HG03457 (cell line): Measurements from ENCODE around the gene PDE7B.
"Not testable (repeated sequence)": the region's sequence is repeated elsewhere in the genome, so short reads cannot be mapped to it uniquely, and the experiment has no call there.

ENCODE experiments used
- ATAC-seq: cut with Tn5 transposase; IDR thresholded peaks from one replicate; pipeline ENCODE4 v1.9.1; 2021; ENCODE audit warnings: moderate number of reproducible peaks; ENCODE audit not compliant: unreplicated experiment

Gene PDE7B

DNA sequence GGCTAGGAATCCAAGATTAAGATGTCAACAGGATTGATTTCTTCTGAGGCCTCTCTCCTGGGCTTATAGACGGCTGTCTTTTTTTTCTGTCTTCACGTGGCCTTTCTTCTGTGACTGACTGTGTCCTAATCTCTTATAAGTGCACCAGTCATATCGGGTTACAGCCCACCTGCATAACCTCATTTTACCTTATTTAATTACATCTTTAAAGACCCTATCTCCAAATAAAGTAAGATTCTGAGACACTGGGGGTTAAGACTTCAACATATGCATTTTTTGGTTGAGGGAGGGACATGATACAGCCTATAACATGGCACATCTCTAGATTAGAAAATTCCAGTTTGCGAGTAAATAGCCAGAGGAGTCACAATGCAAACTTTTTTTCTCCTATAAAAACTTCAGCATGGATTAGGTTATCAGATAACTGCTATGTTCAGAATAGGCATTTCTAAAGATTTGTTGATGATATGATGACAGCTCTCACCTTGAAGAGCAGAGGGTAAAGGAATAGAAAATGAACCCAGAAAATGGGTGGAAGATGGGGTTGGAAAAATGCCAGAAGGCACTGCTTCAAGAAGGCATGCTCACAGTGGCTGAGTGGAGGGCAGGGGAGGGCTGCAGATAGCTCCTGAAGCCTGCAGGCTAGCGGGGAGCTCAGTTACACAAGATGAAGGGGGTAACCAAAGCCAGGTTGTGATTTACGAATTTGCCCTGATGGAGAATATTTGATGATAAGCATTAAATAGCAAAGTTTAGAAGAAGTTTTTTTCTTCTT, 8.7 kb upstream of the PDE7B start:
- ATAC-seq: no peak

- no peak for ATAC-seq
Measured at GRCh38 chr6:135850882-135851281, 619 bp upstream of the PDE7B start.

DNA sequence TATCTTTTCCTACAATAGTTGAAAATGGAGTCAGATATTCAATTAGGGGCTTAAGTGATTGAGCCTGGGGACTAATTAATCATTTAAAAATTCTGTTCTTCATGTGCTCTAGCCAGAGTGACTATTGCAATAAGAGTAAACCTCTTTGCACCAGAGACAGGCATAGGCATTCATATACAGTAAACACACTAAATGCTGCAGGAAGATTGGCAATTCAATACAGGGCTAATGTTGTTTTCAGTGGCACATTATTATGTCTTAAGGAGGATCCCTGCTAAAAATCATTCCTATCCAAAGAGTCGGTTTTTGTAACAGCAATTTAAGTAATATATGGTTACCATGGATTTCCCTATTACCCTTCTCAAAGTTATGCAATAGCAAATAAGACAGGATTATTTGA, 1.2 kb downstream of the PDE7B start:
- no peak for ATAC-seq

GRCh38 chr6:135853227-135853626, 1.7 kb downstream of the PDE7B start:
- ATAC-seq: no peak

DNA sequence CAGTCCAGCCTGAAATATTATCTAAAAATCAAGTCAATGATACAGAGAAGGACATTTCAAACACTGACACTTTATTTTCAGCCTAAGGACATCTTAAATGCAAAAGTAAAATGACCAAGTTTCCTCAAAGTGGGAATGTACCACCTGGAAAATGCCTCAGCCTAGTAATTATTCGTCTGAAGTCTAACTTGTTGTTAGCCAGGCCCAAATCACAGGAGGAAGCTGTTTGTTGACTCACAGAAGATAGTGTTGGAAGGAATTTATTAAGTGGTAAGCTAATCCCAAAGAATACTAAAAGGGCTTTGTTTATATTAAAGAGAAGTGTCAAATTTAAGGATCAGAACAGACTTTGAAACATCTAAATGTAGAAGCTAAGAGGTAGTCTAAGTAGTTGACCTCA, 2.5 kb downstream of the PDE7B start:
- no peak for ATAC-seq

- no peak for ATAC-seq
Measured at GRCh38 chr6:135854799-135855198, 3.3 kb downstream of the PDE7B start.

DNA sequence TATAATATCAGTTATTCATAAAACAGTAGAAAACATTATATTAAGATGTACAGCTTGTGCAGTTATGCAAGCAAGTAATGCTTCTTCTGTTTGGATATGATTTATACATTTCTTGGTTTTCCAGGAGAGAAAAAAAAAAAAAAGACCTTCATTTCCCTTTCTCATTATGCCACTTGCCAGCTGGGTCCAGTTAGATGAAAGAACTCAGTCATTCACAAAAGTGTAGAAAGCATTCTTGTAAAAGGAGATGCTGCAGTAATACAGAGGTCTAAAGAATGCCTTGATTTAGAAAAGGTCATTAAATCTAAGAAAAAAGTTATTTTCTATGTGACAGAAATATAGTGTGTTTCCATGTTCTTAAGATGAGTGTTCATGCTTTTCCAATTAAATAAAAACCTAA, 7.4 kb downstream of the PDE7B start:
- no peak for ATAC-seq

DNA sequence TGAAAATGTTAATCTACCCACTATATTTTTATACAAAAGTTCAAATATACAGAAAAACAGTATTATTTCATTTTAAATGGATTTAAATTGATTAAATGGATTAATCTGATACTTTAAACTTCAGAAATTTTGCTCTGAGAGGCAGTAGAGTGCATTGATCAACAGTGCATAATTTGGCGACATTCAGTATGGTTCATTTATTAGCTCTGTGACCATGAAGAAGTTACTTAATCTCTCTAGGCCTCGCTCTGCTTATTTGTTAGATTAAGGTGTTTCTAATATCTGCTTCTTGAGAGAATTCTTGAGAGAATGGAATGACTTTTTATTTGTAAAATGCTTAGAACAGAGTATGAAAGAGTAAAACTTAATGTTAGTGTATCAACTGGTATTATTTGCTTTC, 8.9 kb downstream of the PDE7B start:
- no peak for ATAC-seq

GRCh38 chr6:135861189-135861588, 9.7 kb downstream of the PDE7B start:
- ATAC-seq: peak; percentile 61

- not testable (repeated sequence) for ATAC-seq
Measured at GRCh38 chr6:135864929-135865328, 13.4 kb downstream of the PDE7B start.

DNA sequence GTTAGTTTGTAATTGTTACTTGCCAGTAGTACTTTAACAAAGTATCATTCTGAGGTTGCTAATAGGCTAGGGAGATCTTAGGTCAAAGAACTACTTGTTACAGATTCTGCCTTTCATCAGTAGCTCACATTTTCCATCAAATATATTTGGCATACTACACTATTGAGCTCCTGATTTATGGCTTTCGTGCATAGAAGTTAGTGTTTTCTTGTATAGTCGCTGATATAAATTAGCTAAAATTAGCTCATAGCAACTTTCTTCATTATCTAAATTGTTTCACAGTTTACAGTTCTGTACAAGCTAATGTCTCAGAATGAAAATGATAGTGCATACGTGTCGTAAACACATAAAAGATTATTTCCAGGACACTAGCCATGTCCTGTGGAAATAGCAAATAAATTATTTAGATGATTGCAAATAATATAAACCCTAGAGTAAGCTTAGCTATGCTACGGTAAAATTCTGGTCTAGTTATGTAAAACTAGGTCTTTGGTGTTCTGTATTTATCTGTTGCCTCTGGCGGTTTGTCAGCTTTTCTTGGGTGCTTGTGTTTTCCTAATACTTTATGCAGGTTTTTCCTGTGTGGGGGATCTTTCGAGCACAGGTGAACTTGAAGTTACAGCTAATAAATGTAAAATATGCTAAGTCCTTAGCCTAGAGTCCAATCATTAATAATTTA, 15.1 kb downstream of the PDE7B start:
- no peak for ATAC-seq

GRCh38 chr6:135867332-135867731, 15.8 kb downstream of the PDE7B start:
- no peak for ATAC-seq

- ATAC-seq: no peak
Measured at GRCh38 chr6:135869857-135870256, 18.4 kb downstream of the PDE7B start.

DNA sequence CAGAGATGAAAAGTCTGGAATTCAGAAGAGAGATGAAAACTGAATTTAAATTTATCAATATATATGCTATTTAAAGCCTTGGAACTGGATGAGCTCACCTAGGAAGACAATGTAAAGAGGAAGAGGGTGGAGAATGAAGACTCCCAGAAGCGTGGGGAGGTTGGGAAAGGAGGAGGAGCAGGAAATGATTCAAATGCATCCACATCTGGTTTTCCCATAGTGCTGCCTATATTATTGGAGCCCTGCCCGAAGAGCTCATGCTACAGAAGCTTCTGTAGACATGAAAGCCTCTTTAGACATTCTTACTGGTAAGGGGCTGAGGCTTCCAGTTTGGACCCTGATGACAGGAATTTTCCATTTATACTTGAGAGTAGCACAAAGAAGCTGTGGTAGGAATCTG, 19.2 kb downstream of the PDE7B start:
- ATAC-seq: no peak

DNA sequence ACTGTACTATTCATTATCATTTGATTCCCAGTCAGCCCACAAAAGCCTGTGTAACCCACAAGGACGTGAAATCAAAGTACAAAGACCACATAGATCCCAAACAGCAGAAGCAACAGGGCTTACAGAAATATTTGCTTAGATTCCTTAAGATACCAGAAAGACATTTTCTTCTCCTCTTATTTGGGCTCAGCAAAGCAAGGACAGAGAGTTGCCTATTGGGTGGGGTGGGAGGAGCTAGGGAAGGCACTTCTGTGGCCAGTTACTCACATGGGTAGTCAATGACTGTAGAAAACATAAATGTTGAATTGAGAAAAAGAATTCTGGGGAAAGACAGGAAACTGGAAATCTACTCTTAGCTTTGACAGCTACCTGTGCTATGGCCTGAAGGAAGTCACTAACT, 19.8 kb downstream of the PDE7B start:
- no peak for ATAC-seq

DNA sequence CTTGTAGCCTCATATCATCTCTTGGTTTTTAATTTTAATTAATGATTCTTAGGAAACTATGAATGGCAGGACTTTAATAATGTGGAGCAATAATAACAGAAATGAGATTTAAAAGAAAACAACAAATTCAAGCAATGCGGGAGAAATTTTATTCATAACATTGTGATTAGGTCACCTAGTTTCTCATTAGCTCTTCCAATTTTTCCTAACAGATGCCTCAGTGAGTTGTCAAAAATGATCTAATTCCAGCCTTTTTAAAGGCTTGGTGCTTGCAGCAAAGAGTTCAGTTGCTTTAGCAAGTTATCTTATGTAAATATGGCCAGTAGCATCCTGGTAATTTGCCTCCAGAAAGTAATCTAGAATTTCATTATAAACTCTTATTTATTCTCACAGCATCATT, 20.4 kb downstream of the PDE7B start:
- ATAC-seq: no peak

DNA sequence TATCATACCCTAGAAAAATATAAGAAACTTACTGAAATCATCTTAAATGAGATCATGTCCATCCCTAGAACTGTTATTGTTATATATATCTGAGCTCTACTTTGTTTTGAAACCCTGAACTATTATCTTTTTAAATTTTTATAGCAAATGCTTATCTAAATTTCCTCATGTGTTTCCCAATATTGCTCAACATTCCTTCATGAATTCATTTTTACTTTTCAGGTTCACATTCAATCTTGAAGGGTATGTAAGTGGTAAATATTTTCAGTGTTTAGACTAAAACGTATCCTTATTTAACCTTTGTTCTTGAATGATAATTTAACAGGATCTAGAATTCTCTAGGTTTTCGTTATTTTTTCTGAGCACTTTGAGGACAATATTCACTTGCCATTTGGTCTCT, 23.9 kb downstream of the PDE7B start:
- ATAC-seq: no peak

DNA sequence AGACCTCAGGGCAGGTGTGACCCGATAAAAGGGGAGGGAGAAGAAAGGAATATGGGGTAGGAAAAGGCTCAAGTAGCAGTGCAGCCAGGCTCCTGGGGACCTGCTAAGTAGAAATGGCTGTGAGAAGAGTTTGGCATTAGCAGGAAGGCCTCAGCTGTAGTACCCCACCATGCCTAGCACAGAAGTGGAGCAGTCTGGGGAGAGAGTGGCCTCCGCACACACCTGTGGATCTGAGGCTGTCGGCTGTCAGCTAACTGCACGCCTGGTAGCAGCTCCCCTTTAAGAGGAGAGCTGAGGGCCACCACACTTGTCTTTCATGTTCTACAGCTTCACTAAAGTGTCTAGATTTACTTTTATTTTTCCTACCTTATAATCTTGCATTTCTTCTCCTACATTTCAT, 24.6 kb downstream of the PDE7B start:
- ATAC-seq: no peak

DNA sequence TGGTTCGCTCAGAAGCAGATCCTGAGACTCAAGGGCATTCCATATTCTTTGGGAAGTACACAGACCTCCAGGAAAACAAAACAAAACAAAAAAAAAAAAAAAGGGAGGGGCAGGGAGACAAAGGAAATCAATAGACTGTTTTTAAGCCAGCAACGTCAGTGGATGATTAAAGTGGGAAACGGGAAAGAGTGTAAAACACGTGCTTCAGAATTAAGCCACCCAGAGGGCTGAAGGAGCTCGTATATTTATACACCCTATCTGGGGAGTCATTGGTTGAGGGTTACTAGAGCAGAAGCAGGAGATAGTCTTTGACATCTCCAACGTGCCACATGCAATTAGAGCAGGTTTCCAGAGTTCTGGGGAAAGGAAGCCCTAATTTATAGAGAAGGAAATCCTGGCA, 26.2 kb downstream of the PDE7B start:
- ATAC-seq: no peak

GRCh38 chr6:135880066-135880972, 28.8 kb downstream of the PDE7B start:
- peak; percentile 95 for ATAC-seq

DNA sequence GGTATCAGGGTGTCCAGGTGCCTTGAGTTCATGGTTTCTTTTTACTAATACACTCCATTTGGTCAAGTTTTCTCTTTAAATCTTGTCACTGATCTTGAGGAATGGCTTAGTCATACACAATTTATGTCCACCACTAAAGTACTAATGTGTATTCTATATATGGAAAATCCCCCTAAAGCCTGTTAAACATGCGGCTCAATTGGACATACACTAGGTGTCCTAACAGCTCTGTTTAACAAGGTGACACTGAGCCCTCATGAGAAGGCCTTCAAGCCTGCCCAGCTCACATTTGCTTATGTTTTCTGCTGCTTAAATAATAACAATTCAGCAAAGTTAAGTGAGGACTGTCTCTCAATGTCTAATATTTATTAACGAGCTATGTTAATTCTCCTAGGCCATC, 31.5 kb downstream of the PDE7B start:
- no peak for ATAC-seq

DNA sequence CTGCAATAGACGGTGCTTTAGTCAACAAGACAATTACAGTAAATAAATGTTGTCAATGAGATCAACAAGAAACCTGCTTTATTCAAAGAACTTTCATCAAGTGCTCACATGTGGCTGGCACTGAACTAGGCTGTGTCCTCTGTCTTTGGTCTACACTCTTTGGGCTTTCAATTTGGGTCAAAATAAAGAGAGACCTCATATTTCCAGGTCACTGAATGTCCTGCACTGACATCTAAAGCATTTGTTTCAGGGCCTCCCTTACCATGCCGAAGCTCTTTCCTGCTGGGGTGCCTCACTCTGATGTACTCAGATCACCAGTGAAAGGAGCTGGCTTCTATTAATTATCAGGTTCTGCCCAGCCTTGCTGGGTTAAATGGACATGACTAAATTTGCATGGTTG, 32.0 kb downstream of the PDE7B start:
- no peak for ATAC-seq
